IPS-NIHi7 (cell line): Measurements from ENCODE around the gene ISLR.

Experiments
- DNase-seq: peaks from one replicate; pipeline ENCODE4 v3.0.0; 2012; ENCODE audit warnings: mixed read lengths; ENCODE audit errors: extremely low spot score

The ISLR gene

GRCh38 chr15:74211656-74212055 is 38.1 kb downstream of the ISLR start:
- DNase-seq: no peak

- no peak for DNase-seq
Measured at GRCh38 chr15:74212494-74212893, 39.0 kb downstream of the ISLR start.

- DNase-seq: peak; percentile 66
Measured at GRCh38 chr15:74213858-74214284, 40.4 kb downstream of the ISLR start.

GRCh38 chr15:74214324-74215021 is 41.0 kb downstream of the ISLR start:
- DNase-seq: no peak

- DNase-seq: no peak
Measured at GRCh38 chr15:74215958-74216357, 42.4 kb downstream of the ISLR start.

- DNase-seq: no peak
Measured at GRCh38 chr15:74216949-74217348, 43.4 kb downstream of the ISLR start.

GRCh38 chr15:74217907-74218885 is 44.7 kb downstream of the ISLR start:
- DNase-seq: no peak

GRCh38 chr15:74220475-74221248 is 47.2 kb downstream of the ISLR start:
- DNase-seq: no peak

GRCh38 chr15:74221399-74222239 is 48.1 kb downstream of the ISLR start:
- no peak for DNase-seq

GRCh38 chr15:74222240-74223119 is 49.0 kb downstream of the ISLR start:
- DNase-seq: no peak

GRCh38 chr15:74225928-74226327 is 52.4 kb downstream of the ISLR start:
- no peak for DNase-seq
